Measurements from ENCODE around the gene ADGRB3.

The ADGRB3 gene

DNA sequence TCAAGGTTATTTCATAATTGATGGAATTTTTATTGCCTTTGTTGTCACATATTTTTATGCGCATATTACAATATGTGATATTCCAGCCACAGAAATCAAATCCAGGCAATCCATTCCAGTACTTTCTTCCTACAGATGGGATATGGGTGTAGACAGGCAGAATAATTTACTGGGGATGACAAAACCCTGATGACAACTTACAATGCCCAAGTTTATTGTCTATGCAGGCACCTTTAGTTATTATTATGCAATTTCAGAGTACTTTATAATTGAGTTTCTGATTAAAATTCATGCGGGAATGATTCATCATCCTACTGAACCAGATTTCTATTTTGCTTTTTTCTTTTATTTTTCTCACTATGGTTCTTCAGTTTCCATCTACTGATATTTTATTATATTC, 803.0 kb downstream of the ADGRB3 start:
- H3K4me3 ChIP-seq (replicated peaks; ENCODE audit: low read depth, low read length): no peak overlapping the region
- TF ChIP-seq, protein P1, sequence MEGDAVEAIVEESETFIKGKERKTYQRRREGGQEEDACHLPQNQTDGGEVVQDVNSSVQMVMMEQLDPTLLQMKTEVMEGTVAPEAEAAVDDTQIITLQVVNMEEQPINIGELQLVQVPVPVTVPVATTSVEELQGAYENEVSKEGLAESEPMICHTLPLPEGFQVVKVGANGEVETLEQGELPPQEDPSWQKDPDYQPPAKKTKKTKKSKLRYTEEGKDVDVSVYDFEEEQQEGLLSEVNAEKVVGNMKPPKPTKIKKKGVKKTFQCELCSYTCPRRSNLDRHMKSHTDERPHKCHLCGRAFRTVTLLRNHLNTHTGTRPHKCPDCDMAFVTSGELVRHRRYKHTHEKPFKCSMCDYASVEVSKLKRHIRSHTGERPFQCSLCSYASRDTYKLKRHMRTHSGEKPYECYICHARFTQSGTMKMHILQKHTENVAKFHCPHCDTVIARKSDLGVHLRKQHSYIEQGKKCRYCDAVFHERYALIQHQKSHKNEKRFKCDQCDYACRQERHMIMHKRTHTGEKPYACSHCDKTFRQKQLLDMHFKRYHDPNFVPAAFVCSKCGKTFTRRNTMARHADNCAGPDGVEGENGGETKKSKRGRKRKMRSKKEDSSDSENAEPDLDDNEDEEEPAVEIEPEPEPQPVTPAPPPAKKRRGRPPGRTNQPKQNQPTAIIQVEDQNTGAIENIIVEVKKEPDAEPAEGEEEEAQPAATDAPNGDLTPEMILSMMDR (IDR thresholded peaks at IDR 0.05; ENCODE audit: insufficient read depth, low read length, poor library complexity, severe bottlenecking): no peak
- no peak for DNase-seq (ENCODE audit: extremely low read depth, insufficient read length)
- H3K27me3 ChIP-seq (replicated peaks; ENCODE audit: control insufficient read depth, insufficient read depth, low read length): no peaks in the 10 kb centered on the region
- H3K36me3 ChIP-seq (ENCODE audit: control insufficient read depth, insufficient read depth, low read length): no peaks in the 10 kb centered on the region

All from GM06990 (cell line).